Measurements from ENCODE around the gene SULT6B1. TPM values are rescaled to one million over a fixed set of nuclear protein-coding genes. Genes with fewer than 3 reads are reported as not detected.
"Not testable (repeated sequence)": the region's sequence is repeated elsewhere in the genome, so short reads cannot be mapped to it uniquely, and the experiment has no call there.

SULT6B1 gene
- total RNA-seq, 2 experiments from 2014 or later, result not detected

- intact Hi-C loops (cut with micrococcal nuclease), result no loop called here
- Mint-ChIP-seq H3K9me3 (no peaks in the 10 kb centered on the region), H3K36me3 (ENCODE audit: low read depth) (peaks cover 59% of the 10 kb centered on the region), H3K27ac (no peak overlapping the region), H3K27me3 (no peaks in the 10 kb centered on the region), H3K4me3 (no peak overlapping the region), H3K4me1 (ENCODE audit: low read depth) (peaks cover 29% of the 10 kb centered on the region)
- ATAC-seq (no peak), DNase-seq (no peak)
- ChIA-PET CTCF (interaction anchor here (0.9 to 1.0 kb wide), 2 partner anchors 9 to 103 kb away, joined by 3 read pairs; no protein-coding TSS in a partner anchor), POLR2A (interaction anchor here (0.6 to 1.2 kb wide), 2 partner anchors 30 to 291 kb away, joined by 3 read pairs; no protein-coding TSS in a partner anchor)
- TF ChIP-seq CTCF (IDR thresholded peaks at IDR 0.05), result no peak
Observed at GRCh38 chr2:37219046-37219445, 30.6 kb upstream of the SULT6B1 start.

GRCh38 chr2:37215250-37215649 is 26.8 kb upstream of the SULT6B1 start:
- intact Hi-C loops (cut with micrococcal nuclease), result no loop called here
- peaks cover 50% of the 10 kb centered on the region for H3K36me3 Mint-ChIP-seq (ENCODE audit: low read depth)
- TF ChIP-seq CTCF (IDR thresholded peaks at IDR 0.05), result no peak
- peak overlapping the region; percentile 58 for H3K27ac Mint-ChIP-seq
- ATAC-seq, result no peak
- ChIA-PET POLR2A (interaction anchor here (0.9 kb wide), 1 partner anchor 153 kb away, joined by 4 read pairs; no protein-coding TSS in a partner anchor), CTCF (no interaction called here)
- peaks cover 3% of the 10 kb centered on the region for H3K9me3 Mint-ChIP-seq
- H3K27me3 Mint-ChIP-seq, result no peaks in the 10 kb centered on the region
- H3K4me1 Mint-ChIP-seq (ENCODE audit: low read depth), result peaks cover 5% of the 10 kb centered on the region
- DNase-seq, result no peak
- no peak overlapping the region for H3K4me3 Mint-ChIP-seq

- DNase-seq (no peak), ATAC-seq (no peak)
- no peak for TF ChIP-seq CTCF (IDR thresholded peaks at IDR 0.05)
- CTCF ChIA-PET, result interaction anchor here (1.2 to 1.3 kb wide), 2 partner anchors 9 to 10 kb away, joined by 4 read pairs; no protein-coding TSS in a partner anchor
- intact Hi-C loops (cut with micrococcal nuclease), result no loop called here
- H3K27ac Mint-ChIP-seq, result peak overlapping the region; percentile 8
- H3K9me3 Mint-ChIP-seq, result peaks cover 28% of the 10 kb centered on the region
- peaks cover 15% of the 10 kb centered on the region for H3K4me1 Mint-ChIP-seq (ENCODE audit: low read depth)
- POLR2A ChIA-PET, result interaction anchor here (1.4 to 1.5 kb wide), 2 partner anchors 12 to 20 kb away, joined by 5 read pairs; no protein-coding TSS in a partner anchor
- no peak overlapping the region for H3K4me3 Mint-ChIP-seq
- H3K27me3 Mint-ChIP-seq, result no peaks in the 10 kb centered on the region
- H3K36me3 Mint-ChIP-seq (ENCODE audit: low read depth), result peaks cover 73% of the 10 kb centered on the region
Observed at GRCh38 chr2:37211939-37212338, 23.5 kb upstream of the SULT6B1 start.

- ChIA-PET POLR2A (interaction anchor here (1.5 kb wide), 1 partner anchor 21 kb away, joined by 5 read pairs; no protein-coding TSS in a partner anchor), CTCF (interaction anchor here (1.0 kb wide), 1 partner anchor 43 kb away, joined by 5 read pairs; no protein-coding TSS in a partner anchor)
- DNase-seq (no peak), ATAC-seq (no peak)
- Mint-ChIP-seq H3K27me3 (no peaks in the 10 kb centered on the region), H3K4me3 (no peak overlapping the region), H3K4me1 (ENCODE audit: low read depth) (peaks cover 19% of the 10 kb centered on the region), H3K27ac (no peak overlapping the region), H3K9me3 (peaks cover 32% of the 10 kb centered on the region), H3K36me3 (ENCODE audit: low read depth) (peaks cover 73% of the 10 kb centered on the region)
- TF ChIP-seq CTCF (IDR thresholded peaks at IDR 0.05), result no peak
- intact Hi-C loops (cut with micrococcal nuclease), result no loop called here
Observed at GRCh38 chr2:37211212-37211611, 22.7 kb upstream of the SULT6B1 start.

GRCh38 chr2:37206760-37207159 is 18.3 kb upstream of the SULT6B1 start:
- H3K27ac Mint-ChIP-seq; POLR2A ChIA-PET; intact Hi-C loops (cut with micrococcal nuclease); DNase-seq; H3K27me3 Mint-ChIP-seq; H3K4me3 Mint-ChIP-seq; ATAC-seq: not testable (repeated sequence)
- Mint-ChIP-seq H3K36me3 (ENCODE audit: low read depth) (peaks cover 96% of the 10 kb centered on the region), H3K9me3 (peaks cover 45% of the 10 kb centered on the region), H3K4me1 (ENCODE audit: low read depth) (peaks cover 28% of the 10 kb centered on the region)
- CTCF ChIA-PET, result interaction anchor here (0.8 kb wide), 1 partner anchor 10 kb away, joined by 3 read pairs; the partner anchor contains the start of gene CEBPZOS

All from activated CD8-positive, alpha-beta T cell treated with anti-CD3 and anti-CD28 coated beads for 36 hours (primary cell).